GM12878 (cell line): ENCODE measurements around the gene TAAR9. TPM values are rescaled to one million over a fixed set of nuclear protein-coding genes. Genes with fewer than 3 reads are reported as not detected.

Experiments used
- BCLAF1 ChIP-seq: fragments of 450-650 bp; IDR thresholded peaks from 2 replicates; pipeline ENCODE4 v1.6.1; 2017; ENCODE audit warnings: antibody characterized with exemption, mild to moderate bottlenecking, moderate library complexity
- BMI1 ChIP-seq: fragments of 450-650 bp; IDR thresholded peaks from 2 replicates; pipeline ENCODE4 v1.6.1; 2016; ENCODE audit warnings: mild to moderate bottlenecking, moderate library complexity, borderline replicate concordance
- CUX1 ChIP-seq: IDR thresholded peaks from 2 replicates; pipeline ENCODE4 v1.6.1; 2012; ENCODE audit warnings: improper control_type of control experiment, low read depth, low read length; ENCODE audit not compliant: insufficient replicate concordance
- HDAC2 ChIP-seq: fragments of 200-600 bp; sonication (generic); IDR thresholded peaks from 2 replicates; pipeline ENCODE4 v1.6.1; 2017
- IRF4 ChIP-seq: IDR thresholded peaks from 2 replicates; pipeline ENCODE4 v1.6.1; 2011; ENCODE audit warnings: low read depth, low read length
- IRF5 ChIP-seq: fragments of 450-650 bp; IDR thresholded peaks from 2 replicates; pipeline ENCODE4 v1.6.1; 2017; ENCODE audit warnings: borderline replicate concordance
- KLF5 ChIP-seq: fragments of 450-650 bp; IDR thresholded peaks from 2 replicates; pipeline ENCODE4 v1.6.1; 2014; ENCODE audit warnings: mild to moderate bottlenecking; ENCODE audit not compliant: partially characterized antibody
- MEF2A ChIP-seq: IDR thresholded peaks from 2 replicates; pipeline ENCODE4 v1.6.1; 2011; ENCODE audit warnings: low read depth, mild to moderate bottlenecking, low read length, moderate library complexity; ENCODE audit not compliant: insufficient read depth
- MTA3 ChIP-seq: IDR thresholded peaks from 2 replicates; pipeline ENCODE4 v1.6.1; 2012; ENCODE audit warnings: low read length, inconsistent platforms, borderline replicate concordance
- NBN ChIP-seq: fragments of 450-650 bp; IDR thresholded peaks from 2 replicates; pipeline ENCODE4 v1.6.1; 2016
- POLR2A ChIP-seq: IDR thresholded peaks from 2 replicates; pipeline ENCODE4 v1.6.1; 2011; ENCODE audit warnings: low read depth, mild to moderate bottlenecking, low read length
- POLR2AphosphoS2 ChIP-seq: IDR thresholded peaks from 2 replicates; pipeline ENCODE4 v1.6.1; 2011; ENCODE audit warnings: low read depth, mild to moderate bottlenecking, low read length, improper control_type of control experiment, moderate library complexity
- RAD51 ChIP-seq: fragments of 450-650 bp; IDR thresholded peaks from 2 replicates; pipeline ENCODE4 v1.6.1; 2016; ENCODE audit warnings: moderate library complexity, mild to moderate bottlenecking, inconsistent platforms
- SMC3 ChIP-seq: IDR thresholded peaks from 2 replicates; pipeline ENCODE4 v1.6.1; 2011; ENCODE audit warnings: low read length, improper control_type of control experiment, borderline replicate concordance
- SUPT20H ChIP-seq: IDR thresholded peaks from 2 replicates; pipeline ENCODE4 v1.6.1; 2011; ENCODE audit warnings: low read depth, mild to moderate bottlenecking, low read length, moderate library complexity, borderline replicate concordance; ENCODE audit not compliant: control insufficient read depth
- SUZ12 ChIP-seq: fragments of 200-600 bp; sonication (generic); IDR thresholded peaks from one replicate; pipeline ENCODE4 v1.6.1; 2018; ENCODE audit warnings: antibody characterized with exemption, mild to moderate bottlenecking; ENCODE audit not compliant: unreplicated experiment
- polyA plus RNA-seq, 11 experiments: library from polyadenylated mRNA; depleted of rRNA in 4 of 11; unstranded in 6 of 11; stranded (reverse) in 5 of 11; fragments of >200 nt; fragmentation: Nextera tagmentation in 4 of 11; fragmentation: Illumina TruSeq in 1 of 11; extraction: Ambion mirVana in 4 of 11; extraction: Trizol in 1 of 11; gene quantifications; 1 replicate in 1 of 11; 2 replicates in 10 of 11; pipeline versions ENCODE4 v1.2.1 to v1.2.3, GENCODE V29; 2011 to 2016; ENCODE audit warnings: inconsistent platforms in 2 of 11, missing spikeins in 2 of 11, low read depth in 1 of 11
- total RNA-seq, 4 experiments: library from RNA; depleted of rRNA in 3 of 4; stranded (reverse); fragments of >200 nt in 3 of 4; fragmentation: Illumina TruSeq in 1 of 4; extraction: Trizol in 1 of 4; gene quantifications; 2 replicates each; pipeline versions ENCODE4 v1.2.1 to v1.2.3, GENCODE V29; 2013 to 2021
- TF ChIP-seq, protein P1 (sequence below): IDR thresholded peaks from 2 replicates; pipeline ENCODE4 v1.6.1; 2011; ENCODE audit warnings: borderline replicate concordance, low read depth, mild to moderate bottlenecking, moderate library complexity, low read length; ENCODE audit not compliant: insufficient read depth, poor library complexity, severe bottlenecking

The TAAR9 gene
- total and polyA plus RNA-seq, 10 of the 15 experiments (the other 5 are each of a cell fraction or from before 2014, with no cell fraction given) = not detected

DNA sequence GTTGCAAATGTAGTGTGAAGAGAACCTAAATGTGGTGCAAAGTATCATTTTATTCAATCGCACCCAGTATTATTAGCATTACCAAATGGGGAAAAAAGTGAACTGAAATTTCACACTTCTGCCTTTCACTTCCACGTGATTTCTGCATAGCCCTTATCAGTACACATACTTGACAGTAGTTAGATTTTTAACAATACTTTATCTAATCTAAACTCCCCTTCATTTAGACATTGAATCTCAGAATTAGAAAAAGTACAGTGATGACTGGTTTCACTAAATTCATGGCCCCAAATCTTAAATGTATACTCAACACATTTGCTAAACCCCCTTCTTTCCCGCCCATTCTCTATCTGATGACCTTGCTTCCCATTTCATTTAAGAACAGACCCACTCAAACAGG is 39.4 kb upstream of the TAAR9 start (continued):
- TF ChIP-seq SUZ12 (no peak), POLR2A (no peak), BMI1 (peak; percentile 80), KLF5 (no peak), HDAC2 (no peak), IRF4 (peak; percentile 81; the same call in 1 of the 2 replicates), BCLAF1 (no peak), SMC3 (no peak), MEF2A (peak; percentile 89), MTA3 (0 out of 2 replicates have a peak, but pooled peaks have one; percentile 39), CUX1 (peak; percentile 58), SUPT20H (no peak), NBN (peak; percentile 76; the same call in 1 of the 2 replicates), RAD51 (peak; percentile 85), IRF5 (no peak), POLR2AphosphoS2 (no peak)
- TF ChIP-seq, protein P1, sequence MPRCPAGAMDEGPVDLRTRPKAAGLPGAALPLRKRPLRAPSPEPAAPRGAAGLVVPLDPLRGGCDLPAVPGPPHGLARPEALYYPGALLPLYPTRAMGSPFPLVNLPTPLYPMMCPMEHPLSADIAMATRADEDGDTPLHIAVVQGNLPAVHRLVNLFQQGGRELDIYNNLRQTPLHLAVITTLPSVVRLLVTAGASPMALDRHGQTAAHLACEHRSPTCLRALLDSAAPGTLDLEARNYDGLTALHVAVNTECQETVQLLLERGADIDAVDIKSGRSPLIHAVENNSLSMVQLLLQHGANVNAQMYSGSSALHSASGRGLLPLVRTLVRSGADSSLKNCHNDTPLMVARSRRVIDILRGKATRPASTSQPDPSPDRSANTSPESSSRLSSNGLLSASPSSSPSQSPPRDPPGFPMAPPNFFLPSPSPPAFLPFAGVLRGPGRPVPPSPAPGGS = no peak
